Neural cell (in vitro differentiated cells): ENCODE data around the gene EPOP. TPM values are rescaled to one million over a fixed set of nuclear protein-coding genes. Genes with fewer than 3 reads are reported as not detected.

Experiments
- H2AFZ ChIP-seq: fragments of 200-600, 300-800 bp; sonication (generic), shearing (Covaris generic); 2 replicates; pipeline ENCODE4 v1.6.0; 2014; ENCODE audit warnings: low read depth, mild to moderate bottlenecking, antibody characterized with exemption, low read length, moderate library complexity
- H3F3A ChIP-seq: fragments of 200-600 bp; shearing (Covaris generic); 2 replicates; pipeline ENCODE4 v1.6.1; 2016; ENCODE audit warnings: mild to moderate bottlenecking, moderate library complexity, mixed read lengths, antibody characterized with exemption, low read length; ENCODE audit not compliant: insufficient read depth, poor library complexity, severe bottlenecking
- H3K27ac ChIP-seq: fragments of 200-600, 300-800 bp; sonication (generic), shearing (Covaris generic); 2 replicates; pipeline ENCODE4 v1.5.1; 2014; ENCODE audit warnings: mild to moderate bottlenecking, low read length, moderate library complexity
- H3K27me3 ChIP-seq: fragments of 300-800, 200-600 bp; sonication (generic), shearing (Covaris generic); 2 replicates; pipeline ENCODE4 v1.6.0; 2014; ENCODE audit warnings: mild to moderate bottlenecking, low read depth, low read length, moderate library complexity; ENCODE audit not compliant: insufficient read depth
- H3K36me3 ChIP-seq: fragments of 300-800, 200-600 bp; sonication (generic), shearing (Covaris generic); 2 replicates; pipeline ENCODE4 v1.5.1; 2014; ENCODE audit warnings: mild to moderate bottlenecking, antibody characterized with exemption, low read length, moderate library complexity; ENCODE audit not compliant: insufficient read depth
- H3K4me2 ChIP-seq: fragments of 300-800, 200-600 bp; sonication (generic), shearing (Covaris generic); 2 replicates; pipeline ENCODE4 v1.6.0; 2014; ENCODE audit warnings: mild to moderate bottlenecking, low read length
- H3K4me3 ChIP-seq: fragments of 300-800, 200-600 bp; sonication (generic), shearing (Covaris generic); 2 replicates; pipeline ENCODE4 v1.5.1; 2014; ENCODE audit warnings: mild to moderate bottlenecking, low read length, moderate library complexity
- H3K79me2 ChIP-seq: fragments of 200-600 bp; shearing (Covaris generic); replicated peaks from 2 replicates; pipeline ENCODE4 v1.6.0; 2014; ENCODE audit warnings: mild to moderate bottlenecking, low read length, moderate library complexity; ENCODE audit not compliant: insufficient read depth
- H3K9ac ChIP-seq: fragments of 300-800, 200-600 bp; sonication (generic), shearing (Covaris generic); 2 replicates; pipeline ENCODE4 v1.6.1; 2016; ENCODE audit warnings: mild to moderate bottlenecking, low read length, mixed read lengths
- H3K9me2 ChIP-seq: fragments of 200-600 bp; shearing (Covaris generic); 2 replicates; pipeline ENCODE4 v1.6.1; 2016; ENCODE audit warnings: mild to moderate bottlenecking, low read length, mixed read lengths; ENCODE audit not compliant: insufficient read depth
- H3K9me3 ChIP-seq: fragments of 200-600, 300-800 bp; sonication (generic), shearing (Covaris generic); 2 replicates; pipeline ENCODE4 v1.6.1; 2016; ENCODE audit warnings: mild to moderate bottlenecking, mixed run types, low read length, moderate library complexity, mixed read lengths
- H4K20me1 ChIP-seq: fragments of 200-600 bp; shearing (Covaris generic); 2 replicates; pipeline ENCODE4 v1.6.1; 2016; ENCODE audit warnings: mild to moderate bottlenecking, mixed run types; ENCODE audit not compliant: insufficient read depth
- EP300 ChIP-seq: fragments of 450-650 bp; conservative IDR thresholded peaks from 2 replicates; pipeline ENCODE4 v1.6.1; 2014; ENCODE audit warnings: antibody characterized with exemption, mild to moderate bottlenecking, moderate library complexity; ENCODE audit not compliant: poor library complexity, severe bottlenecking
- EZH2 ChIP-seq: fragments of 200-600, 300-800 bp; shearing (Covaris generic), sonication (generic); IDR thresholded peaks from 2 replicates; pipeline ENCODE4 v1.6.1; 2014; ENCODE audit warnings: antibody characterized with exemption, low read length, borderline replicate concordance, mild to moderate bottlenecking; ENCODE audit not compliant: insufficient read depth, poor library complexity, severe bottlenecking
- MXI1 ChIP-seq: fragments of 450-650 bp; conservative IDR thresholded peaks from 2 replicates; pipeline ENCODE4 v1.6.1; 2014; ENCODE audit warnings: antibody characterized with exemption, mild to moderate bottlenecking; ENCODE audit not compliant: poor library complexity, severe bottlenecking
- POLR2AphosphoS5 ChIP-seq: IDR thresholded peaks from 2 replicates; pipeline ENCODE4 v1.6.1; 2012
- RAD21 ChIP-seq: fragments of 450-650 bp; conservative IDR thresholded peaks from 2 replicates; pipeline ENCODE4 v1.6.1; 2014; ENCODE audit warnings: antibody characterized with exemption, mild to moderate bottlenecking, moderate library complexity
- SMC3 ChIP-seq: fragments of 450-650 bp; conservative IDR thresholded peaks from 2 replicates; pipeline ENCODE4 v1.6.1; 2014; ENCODE audit warnings: antibody characterized with exemption, mild to moderate bottlenecking, moderate library complexity; ENCODE audit not compliant: poor library complexity
- TAF1 ChIP-seq: IDR thresholded peaks from 2 replicates; pipeline ENCODE4 v1.6.1; 2012; ENCODE audit warnings: low read depth
- polyA plus RNA-seq: library from polyadenylated mRNA; depleted of rRNA; stranded (reverse); fragments of >200 nt; gene quantifications from 2 replicates; pipeline ENCODE4 v1.2.3, GENCODE V29; 2014
- TF ChIP-seq, protein P1 (sequence below): IDR thresholded peaks from 2 replicates; pipeline ENCODE4 v1.6.1; 2012; ENCODE audit warnings: borderline replicate concordance
- TF ChIP-seq, protein P2 (sequence below): fragments of 450-650 bp; IDR thresholded peaks from 2 replicates; pipeline ENCODE4 v1.5.1; 2014; ENCODE audit warnings: antibody characterized with exemption, mild to moderate bottlenecking, moderate library complexity; ENCODE audit not compliant: poor library complexity, severe bottlenecking

Gene EPOP
- polyA plus RNA-seq, 1 donor from 2014 or later: 1.1 TPM

DNA sequence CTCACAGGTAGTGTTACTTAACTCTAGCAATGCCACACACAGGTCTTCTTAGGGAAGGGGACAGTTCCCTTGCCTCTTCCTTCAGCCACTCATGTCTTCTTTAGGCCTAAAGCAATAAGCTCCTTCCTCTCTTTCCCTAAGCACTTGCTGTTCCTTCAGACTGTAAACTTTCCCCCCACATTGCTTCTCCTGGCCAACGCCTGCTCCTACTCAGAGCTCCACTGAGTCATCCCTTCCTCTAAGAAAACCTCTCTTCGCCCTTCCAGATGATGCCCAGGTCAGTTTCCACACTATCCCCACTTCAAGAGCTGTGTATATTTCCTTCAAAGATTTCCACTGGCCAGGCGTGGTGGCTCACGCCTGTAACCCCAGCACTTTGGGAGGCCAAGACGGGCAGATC is 12.5 kb upstream of the EPOP start:
- Histone ChIP-seq H3K27ac (no peak overlapping the region), H2AFZ (no peak overlapping the region)

DNA sequence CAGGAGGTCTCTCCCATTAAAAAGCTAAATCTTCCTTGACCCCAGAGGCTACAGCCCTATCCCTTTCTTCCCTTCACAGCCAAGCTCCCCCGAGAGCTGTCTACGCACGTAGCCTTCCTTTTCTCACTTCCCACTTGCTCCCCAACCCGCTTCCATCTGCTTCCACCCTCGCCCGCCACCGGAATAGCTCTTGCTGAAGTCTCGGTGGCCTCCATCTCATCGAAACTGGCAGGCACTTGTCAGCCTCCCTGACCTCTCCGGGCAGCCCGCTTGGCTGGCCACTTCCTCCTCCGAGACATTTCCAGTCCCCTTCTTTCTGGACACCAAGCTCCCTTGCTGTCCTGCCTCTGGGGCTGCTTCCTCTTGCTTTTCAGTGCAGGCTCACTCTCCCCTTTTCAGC is 10.7 kb upstream of the EPOP start:
- no peak overlapping the region for H3K27ac ChIP-seq
- no peak overlapping the region for H3K4me3 ChIP-seq
- H4K20me1 ChIP-seq: no peaks in the 10 kb centered on the region
- no peaks in the 10 kb centered on the region for H3K27me3 ChIP-seq
- no peak overlapping the region for H3K4me2 ChIP-seq
- TF ChIP-seq POLR2AphosphoS5 (no peak), RAD21 (no peak), EP300 (no peak), TAF1 (no peak), MXI1 (no peak), SMC3 (no peak), EZH2 (no peak)
- TF ChIP-seq, protein P1, sequence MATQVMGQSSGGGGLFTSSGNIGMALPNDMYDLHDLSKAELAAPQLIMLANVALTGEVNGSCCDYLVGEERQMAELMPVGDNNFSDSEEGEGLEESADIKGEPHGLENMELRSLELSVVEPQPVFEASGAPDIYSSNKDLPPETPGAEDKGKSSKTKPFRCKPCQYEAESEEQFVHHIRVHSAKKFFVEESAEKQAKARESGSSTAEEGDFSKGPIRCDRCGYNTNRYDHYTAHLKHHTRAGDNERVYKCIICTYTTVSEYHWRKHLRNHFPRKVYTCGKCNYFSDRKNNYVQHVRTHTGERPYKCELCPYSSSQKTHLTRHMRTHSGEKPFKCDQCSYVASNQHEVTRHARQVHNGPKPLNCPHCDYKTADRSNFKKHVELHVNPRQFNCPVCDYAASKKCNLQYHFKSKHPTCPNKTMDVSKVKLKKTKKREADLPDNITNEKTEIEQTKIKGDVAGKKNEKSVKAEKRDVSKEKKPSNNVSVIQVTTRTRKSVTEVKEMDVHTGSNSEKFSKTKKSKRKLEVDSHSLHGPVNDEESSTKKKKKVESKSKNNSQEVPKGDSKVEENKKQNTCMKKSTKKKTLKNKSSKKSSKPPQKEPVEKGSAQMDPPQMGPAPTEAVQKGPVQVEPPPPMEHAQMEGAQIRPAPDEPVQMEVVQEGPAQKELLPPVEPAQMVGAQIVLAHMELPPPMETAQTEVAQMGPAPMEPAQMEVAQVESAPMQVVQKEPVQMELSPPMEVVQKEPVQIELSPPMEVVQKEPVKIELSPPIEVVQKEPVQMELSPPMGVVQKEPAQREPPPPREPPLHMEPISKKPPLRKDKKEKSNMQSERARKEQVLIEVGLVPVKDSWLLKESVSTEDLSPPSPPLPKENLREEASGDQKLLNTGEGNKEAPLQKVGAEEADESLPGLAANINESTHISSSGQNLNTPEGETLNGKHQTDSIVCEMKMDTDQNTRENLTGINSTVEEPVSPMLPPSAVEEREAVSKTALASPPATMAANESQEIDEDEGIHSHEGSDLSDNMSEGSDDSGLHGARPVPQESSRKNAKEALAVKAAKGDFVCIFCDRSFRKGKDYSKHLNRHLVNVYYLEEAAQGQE: no peak
- TF ChIP-seq, protein P2, sequence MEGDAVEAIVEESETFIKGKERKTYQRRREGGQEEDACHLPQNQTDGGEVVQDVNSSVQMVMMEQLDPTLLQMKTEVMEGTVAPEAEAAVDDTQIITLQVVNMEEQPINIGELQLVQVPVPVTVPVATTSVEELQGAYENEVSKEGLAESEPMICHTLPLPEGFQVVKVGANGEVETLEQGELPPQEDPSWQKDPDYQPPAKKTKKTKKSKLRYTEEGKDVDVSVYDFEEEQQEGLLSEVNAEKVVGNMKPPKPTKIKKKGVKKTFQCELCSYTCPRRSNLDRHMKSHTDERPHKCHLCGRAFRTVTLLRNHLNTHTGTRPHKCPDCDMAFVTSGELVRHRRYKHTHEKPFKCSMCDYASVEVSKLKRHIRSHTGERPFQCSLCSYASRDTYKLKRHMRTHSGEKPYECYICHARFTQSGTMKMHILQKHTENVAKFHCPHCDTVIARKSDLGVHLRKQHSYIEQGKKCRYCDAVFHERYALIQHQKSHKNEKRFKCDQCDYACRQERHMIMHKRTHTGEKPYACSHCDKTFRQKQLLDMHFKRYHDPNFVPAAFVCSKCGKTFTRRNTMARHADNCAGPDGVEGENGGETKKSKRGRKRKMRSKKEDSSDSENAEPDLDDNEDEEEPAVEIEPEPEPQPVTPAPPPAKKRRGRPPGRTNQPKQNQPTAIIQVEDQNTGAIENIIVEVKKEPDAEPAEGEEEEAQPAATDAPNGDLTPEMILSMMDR: no peak
- no peaks in the 10 kb centered on the region for H3K9me2 ChIP-seq
- H3K79me2 ChIP-seq: no peaks in the 10 kb centered on the region
- H3K9ac ChIP-seq: no peak overlapping the region
- no peak overlapping the region for H2AFZ ChIP-seq
- H3F3A ChIP-seq: no peaks in the 10 kb centered on the region
- H3K9me3 ChIP-seq: no peaks in the 10 kb centered on the region
- H3K36me3 ChIP-seq: no peaks in the 10 kb centered on the region

More for the DNA sequence above, 12.5 kb upstream of the EPOP start:
- Histone ChIP-seq H4K20me1 (no peaks in the 10 kb centered on the region), H3K27me3 (no peaks in the 10 kb centered on the region), H3F3A (no peaks in the 10 kb centered on the region), H3K9me2 (no peaks in the 10 kb centered on the region), H3K79me2 (no peaks in the 10 kb centered on the region), H3K9ac (no peak overlapping the region), H3K4me3 (no peak overlapping the region), H3K4me2 (no peak overlapping the region), H3K36me3 (no peaks in the 10 kb centered on the region), H3K9me3 (no peaks in the 10 kb centered on the region)
- TF ChIP-seq, protein P1: no peak
- TF ChIP-seq EP300: no peak
- no peak for TF ChIP-seq TAF1
- TF ChIP-seq, protein P2: no peak
- TF ChIP-seq EZH2: no peak
- TF ChIP-seq SMC3: no peak
- no peak for TF ChIP-seq POLR2AphosphoS5
- TF ChIP-seq RAD21: no peak
- no peak for TF ChIP-seq MXI1
